Fibroblast of lung (primary cell): ENCODE results near the gene EFCC1.

ENCODE experiments used
- EZH2 ChIP-seq: IDR thresholded peaks from 2 replicates; pipeline ENCODE4 v1.5.1; 2012; ENCODE audit warnings: low read length, control low read depth, mild to moderate bottlenecking; ENCODE audit errors: missing control alignments
- TF ChIP-seq, protein P1 (sequence below), 2 donors: IDR thresholded peaks in 1 of 2; conservative IDR thresholded peaks in 1 of 2; 1 replicate in 1 of 2; 2 replicates in 1 of 2; pipeline ENCODE4 v1.5.1; 2011 to 2012; ENCODE audit warnings: low read length in 2 of 2, control low read depth in 1 of 2, inconsistent platforms in 1 of 2, low read depth in 1 of 2, mild to moderate bottlenecking in 1 of 2

DNA sequence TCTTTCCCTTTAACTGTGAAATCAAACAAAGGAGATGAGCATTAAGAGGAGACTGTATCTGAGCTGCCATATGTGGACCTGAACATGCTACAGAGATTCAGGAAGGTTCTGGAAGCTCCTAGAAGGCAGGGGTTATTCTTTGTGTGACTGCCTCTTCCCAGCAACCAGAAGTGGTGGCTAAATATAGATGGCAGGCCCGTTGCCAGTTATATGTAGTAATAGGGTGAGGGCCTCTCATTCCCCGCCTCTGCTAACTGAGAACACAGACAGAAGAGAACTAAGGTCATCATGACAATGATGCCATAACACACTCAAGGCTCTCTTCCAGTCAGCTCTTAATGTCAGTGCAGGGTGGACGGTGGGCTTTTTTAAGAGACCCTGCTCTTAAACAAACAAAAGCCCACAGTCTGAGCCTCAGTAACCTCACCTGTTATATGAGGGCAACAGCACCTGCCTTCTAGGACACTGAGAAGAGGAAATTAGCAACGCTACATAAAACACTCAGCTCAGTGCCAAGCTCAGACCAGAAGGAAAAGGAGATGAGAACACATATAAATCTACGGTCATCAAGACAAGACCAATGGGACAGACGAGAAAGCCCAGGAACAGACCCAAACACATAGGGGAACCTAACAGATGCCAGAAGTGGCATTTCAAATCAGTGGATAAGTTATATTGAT lies 29.5 kb upstream of the EFCC1 start:
- TF ChIP-seq, protein P1, sequence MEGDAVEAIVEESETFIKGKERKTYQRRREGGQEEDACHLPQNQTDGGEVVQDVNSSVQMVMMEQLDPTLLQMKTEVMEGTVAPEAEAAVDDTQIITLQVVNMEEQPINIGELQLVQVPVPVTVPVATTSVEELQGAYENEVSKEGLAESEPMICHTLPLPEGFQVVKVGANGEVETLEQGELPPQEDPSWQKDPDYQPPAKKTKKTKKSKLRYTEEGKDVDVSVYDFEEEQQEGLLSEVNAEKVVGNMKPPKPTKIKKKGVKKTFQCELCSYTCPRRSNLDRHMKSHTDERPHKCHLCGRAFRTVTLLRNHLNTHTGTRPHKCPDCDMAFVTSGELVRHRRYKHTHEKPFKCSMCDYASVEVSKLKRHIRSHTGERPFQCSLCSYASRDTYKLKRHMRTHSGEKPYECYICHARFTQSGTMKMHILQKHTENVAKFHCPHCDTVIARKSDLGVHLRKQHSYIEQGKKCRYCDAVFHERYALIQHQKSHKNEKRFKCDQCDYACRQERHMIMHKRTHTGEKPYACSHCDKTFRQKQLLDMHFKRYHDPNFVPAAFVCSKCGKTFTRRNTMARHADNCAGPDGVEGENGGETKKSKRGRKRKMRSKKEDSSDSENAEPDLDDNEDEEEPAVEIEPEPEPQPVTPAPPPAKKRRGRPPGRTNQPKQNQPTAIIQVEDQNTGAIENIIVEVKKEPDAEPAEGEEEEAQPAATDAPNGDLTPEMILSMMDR (conservative IDR thresholded peaks at IDR 0.05 in 1 of 2, IDR thresholded peaks at IDR 0.05 in 1 of 2; ENCODE audit: low read depth in 1 of 2, low read length in 2 of 2): no peak
- TF ChIP-seq EZH2: no peak
